Measurements from ENCODE around the gene MDH1B.

- TF ChIP-seq POLR2AphosphoS5 (IDR thresholded peaks at IDR 0.05; ENCODE audit: low read depth, low read length) (no peak), SIN3A (IDR thresholded peaks at IDR 0.05; ENCODE audit: borderline replicate concordance, insufficient read depth, low read length) (no peak)
These were observed 37.8 kb upstream of the MDH1B start for GRCh38 chr2:206802654-206803514.
